ENCODE results near the gene CCDC174. TPM values are rescaled to one million over a fixed set of nuclear protein-coding genes. Genes with fewer than 3 reads are reported as not detected.

CCDC174 gene
- total RNA-seq, 1 experiment from 2014 or later, result 16.0 TPM

- Mint-ChIP-seq H3K4me3 (no peak overlapping the region), H3K27me3 (ENCODE audit: low read depth) (peaks cover 6% of the 10 kb centered on the region), H3K4me1 (no peaks in the 10 kb centered on the region), H3K9me3 (peaks cover under 1% of the 10 kb centered on the region; the same call in 1 of the 2 replicates), H3K36me3 (no peaks in the 10 kb centered on the region), H3K27ac (no peak overlapping the region)
- CTCF ChIA-PET, result interaction anchor here (0.8 to 1.3 kb wide), 3 partner anchors 43 to 202 kb away, joined by 3 to 4 read pairs (median 4); no protein-coding TSS in a partner anchor
- ATAC-seq, result no peak
- TF ChIP-seq ZNF532 (CRISPR knock-in tag; IDR thresholded peaks at IDR 0.05; ENCODE audit: borderline replicate concordance), result no peak
- no peak for TF ChIP-seq ATF6 (CRISPR knock-in tag; IDR thresholded peaks at IDR 0.05)
- no peak for TF ChIP-seq FOXK1 (CRISPR knock-in tag; IDR thresholded peaks at IDR 0.05)
- TF ChIP-seq OVOL2 (CRISPR knock-in tag; IDR thresholded peaks at IDR 0.05; ENCODE audit: borderline replicate concordance), result no peak
- TF ChIP-seq PRDM15 (CRISPR knock-in tag; IDR thresholded peaks at IDR 0.05), result no peak
- POLR2A ChIA-PET, result no interaction called here
- no peak for DNase-seq (ENCODE audit: low spot score)
Measured at GRCh38 chr3:14718539-14718938, 67.0 kb downstream of the CCDC174 start.

GRCh38 chr3:14719006-14719405, 67.4 kb downstream of the CCDC174 start:
- H3K4me1 Mint-ChIP-seq, result no peaks in the 10 kb centered on the region
- ATAC-seq, result no peak
- no peaks in the 10 kb centered on the region for H3K36me3 Mint-ChIP-seq
- no peak overlapping the region for H3K4me3 Mint-ChIP-seq
- CTCF ChIA-PET, result interaction anchor here (1.0 to 1.3 kb wide), 3 partner anchors 42 to 202 kb away, joined by 3 to 4 read pairs (median 4); no protein-coding TSS in a partner anchor
- peaks cover 6% of the 10 kb centered on the region for H3K27me3 Mint-ChIP-seq (ENCODE audit: low read depth)
- no peak for DNase-seq (ENCODE audit: low spot score)
- POLR2A ChIA-PET, result no interaction called here
- H3K9me3 Mint-ChIP-seq, result no peaks in the 10 kb centered on the region
- no peak overlapping the region for H3K27ac Mint-ChIP-seq
- TF ChIP-seq NR3C1 (CRISPR knock-in tag; conservative IDR thresholded peaks at IDR 0.05; ENCODE audit: low read depth) (no peak), ATF2 (CRISPR knock-in tag; IDR thresholded peaks at IDR 0.05; ENCODE audit: borderline replicate concordance, low read depth) (no peak), MYBL2 (CRISPR knock-in tag; IDR thresholded peaks at IDR 0.05) (no peak), MLX (CRISPR knock-in tag; IDR thresholded peaks at IDR 0.05) (no peak), AR (CRISPR knock-in tag; IDR thresholded peaks at IDR 0.05) (no peak), SMAD3 (CRISPR knock-in tag; IDR thresholded peaks at IDR 0.05; ENCODE audit: borderline replicate concordance) (no peak), HMGA2 (CRISPR knock-in tag; IDR thresholded peaks at IDR 0.05) (no peak), CBFB (CRISPR knock-in tag; IDR thresholded peaks at IDR 0.05; ENCODE audit: low read depth) (no peak), ZNF423 (CRISPR knock-in tag; IDR thresholded peaks at IDR 0.05) (no peak), ATF3 (CRISPR knock-in tag; conservative IDR thresholded peaks at IDR 0.05) (no peak), JAZF1 (CRISPR knock-in tag; IDR thresholded peaks at IDR 0.05) (no peak), NR2C2 (CRISPR knock-in tag; IDR thresholded peaks at IDR 0.05) (no peak), ZNF121 (CRISPR knock-in tag; IDR thresholded peaks at IDR 0.05) (no peak), TEAD4 (CRISPR knock-in tag; IDR thresholded peaks at IDR 0.05) (no peak)
